ENCODE data around the gene GALNT12.

GALNT12 gene

GRCh38 chr9:98882569-98882923 lies 75.1 kb downstream of the GALNT12 start:
- DNase-seq = no peak

GRCh38 chr9:98883276-98883675 lies 75.8 kb downstream of the GALNT12 start:
- DNase-seq = no peak

GRCh38 chr9:98884849-98885248 lies 77.4 kb downstream of the GALNT12 start:
- no peak for DNase-seq

- no peak for DNase-seq
These were observed 78.3 kb downstream of the GALNT12 start for GRCh38 chr9:98885575-98886295.

- DNase-seq = no peak
These were observed 79.3 kb downstream of the GALNT12 start for GRCh38 chr9:98886691-98887229.

GRCh38 chr9:98887918-98888510 lies 80.5 kb downstream of the GALNT12 start:
- no peak for DNase-seq

- DNase-seq = no peak
These were observed 81.4 kb downstream of the GALNT12 start for GRCh38 chr9:98888801-98889421.

- DNase-seq = peak; percentile 32
These were observed 82.8 kb downstream of the GALNT12 start for GRCh38 chr9:98890256-98890655.

GRCh38 chr9:98892288-98892687 lies 84.8 kb downstream of the GALNT12 start:
- no peak for DNase-seq

GRCh38 chr9:98892690-98893089 lies 85.2 kb downstream of the GALNT12 start:
- DNase-seq = no peak

- no peak for DNase-seq
These were observed 86.7 kb downstream of the GALNT12 start for GRCh38 chr9:98894171-98894570.

- no peak for DNase-seq
These were observed 87.3 kb downstream of the GALNT12 start for GRCh38 chr9:98894761-98895160.

- DNase-seq = no peak
These were observed 89.2 kb downstream of the GALNT12 start for GRCh38 chr9:98896632-98897031.

GRCh38 chr9:98897745-98898144 lies 90.3 kb downstream of the GALNT12 start:
- no peak for DNase-seq

- DNase-seq = no peak
These were observed 92.1 kb downstream of the GALNT12 start for GRCh38 chr9:98899408-98900056.

Measured in NCI-H1417 treated with DMSO at 0.1 percent for 48 hours (cell line).